CD14-positive monocyte (primary cell): ENCODE measurements around the gene ELMO3. TPM values are rescaled to one million over a fixed set of nuclear protein-coding genes. Genes with fewer than 3 reads are reported as not detected.

Experiments used
- DNase-seq, 3 donors: peaks; one replicate each; pipeline ENCODE4 v3.0.0-alpha.2; 2011 to 2022
- H2AFZ ChIP-seq: 2 replicates; pipeline ENCODE4 v1.6.0; 2012; ENCODE audit warnings: mild to moderate bottlenecking, low read depth, low read length, inconsistent platforms; ENCODE audit not compliant: insufficient read depth, poor library complexity, severe bottlenecking
- H3K27ac ChIP-seq, 2 donors: 1 replicate in 1 of 2; 2 replicates in 1 of 2; pipeline ENCODE4 v1.5.1; 2012 to 2013; ENCODE audit warnings: low read length in 2 of 2, control low read depth in 1 of 2, inconsistent platforms in 1 of 2, low read depth in 1 of 2, mild to moderate bottlenecking in 1 of 2
- H3K27me3 ChIP-seq, 2 donors: one replicate each; pipeline versions ENCODE4 v1.6.0 to v1.6.1; 2011 to 2013; ENCODE audit warnings: low read length in 2 of 2; ENCODE audit not compliant: control insufficient read depth in 2 of 2, insufficient read depth in 2 of 2
- H3K36me3 ChIP-seq, 2 donors: replicated peaks in 1 of 2; 1 replicate in 1 of 2; 2 replicates in 1 of 2; pipeline versions ENCODE4 v1.5.1 to v1.6.1; 2012 to 2013; ENCODE audit warnings: low read length in 2 of 2, control low read depth in 1 of 2, inconsistent platforms in 1 of 2, mild to moderate bottlenecking in 1 of 2; ENCODE audit not compliant: insufficient read depth in 2 of 2, control insufficient read depth in 1 of 2
- H3K4me1 ChIP-seq, 2 donors: 1 replicate in 1 of 2; 2 replicates in 1 of 2; pipeline versions ENCODE4 v1.5.1 to v1.6.1; 2012 to 2013; ENCODE audit warnings: low read length in 2 of 2, control low read depth in 1 of 2, inconsistent platforms in 1 of 2, mild to moderate bottlenecking in 1 of 2, moderate library complexity in 1 of 2; ENCODE audit not compliant: insufficient read depth in 2 of 2, control insufficient read depth in 1 of 2
- H3K4me2 ChIP-seq: replicated peaks from 2 replicates; pipeline ENCODE3; 2012; ENCODE audit warnings: low read length, moderate library complexity, mild to moderate bottlenecking; ENCODE audit not compliant: poor library complexity, severe bottlenecking; ENCODE audit errors: extremely low read depth
- H3K4me3 ChIP-seq, 3 experiments: fragments of 200-600 bp in 1 of 3; sonication (generic) in 1 of 3; replicated peaks in 1 of 3; 1 replicate in 2 of 3; 2 replicates in 1 of 3; pipeline ENCODE4 v1.5.1; 2011 to 2013; ENCODE audit warnings: low read length in 3 of 3, mild to moderate bottlenecking in 3 of 3, control low read depth in 2 of 3, low read depth in 2 of 3, inconsistent platforms in 1 of 3, moderate library complexity in 1 of 3
- H3K79me2 ChIP-seq: 2 replicates; pipeline ENCODE4 v1.6.0; 2012; ENCODE audit warnings: mild to moderate bottlenecking, control low read depth, inconsistent platforms, low read length, moderate library complexity; ENCODE audit not compliant: insufficient read depth
- H3K9ac ChIP-seq: 2 replicates; pipeline ENCODE4 v1.6.0; 2017; ENCODE audit warnings: low read length, mild to moderate bottlenecking; ENCODE audit not compliant: insufficient read depth, poor library complexity, severe bottlenecking
- H3K9me3 ChIP-seq, 2 donors: replicated peaks in 1 of 2; 1 replicate in 1 of 2; 2 replicates in 1 of 2; pipeline versions ENCODE4 v1.5.1 to v1.6.1; 2012 to 2013; ENCODE audit warnings: low read length in 2 of 2, control low read depth in 1 of 2; ENCODE audit not compliant: control insufficient read depth in 1 of 2, insufficient read depth in 1 of 2
- H4K20me1 ChIP-seq: 2 replicates; pipeline ENCODE4 v1.6.0; 2012; ENCODE audit warnings: mild to moderate bottlenecking, low read length, control low read depth, moderate library complexity; ENCODE audit not compliant: insufficient read depth
- H3K27ac Mint-ChIP-seq, 7 donors: one replicate each; pipeline ENCODE4 v1.8.0; 2020; ENCODE audit warnings: mild to moderate bottlenecking in 7 of 7, mixed read lengths in 7 of 7, moderate library complexity in 6 of 7, inconsistent platforms in 2 of 7
- H3K27me3 Mint-ChIP-seq, 3 donors: one replicate each; pipeline ENCODE4 v1.8.0; 2021 to 2022; ENCODE audit warnings: low read depth in 3 of 3, mild to moderate bottlenecking in 3 of 3, mixed read lengths in 3 of 3, moderate library complexity in 3 of 3, inconsistent platforms in 1 of 3
- H3K36me3 Mint-ChIP-seq, 2 donors: one replicate each; pipeline ENCODE4 v1.8.0; 2020; ENCODE audit warnings: mixed read lengths in 2 of 2, inconsistent platforms in 1 of 2, mild to moderate bottlenecking in 1 of 2
- H3K4me1 Mint-ChIP-seq: one replicate; pipeline ENCODE4 v1.8.0; 2020; ENCODE audit warnings: mild to moderate bottlenecking, mixed read lengths
- H3K4me3 Mint-ChIP-seq, 2 donors: one replicate each; pipeline ENCODE4 v1.8.0; 2020; ENCODE audit warnings: mild to moderate bottlenecking in 2 of 2, mixed read lengths in 2 of 2, moderate library complexity in 1 of 2
- H3K9me3 Mint-ChIP-seq, 7 donors: one replicate each; pipeline ENCODE4 v1.8.0; 2020 to 2022; ENCODE audit warnings: mixed read lengths in 7 of 7, mild to moderate bottlenecking in 6 of 7, moderate library complexity in 6 of 7, inconsistent platforms in 2 of 7
- CTCF ChIP-seq: fragments of 200-600 bp; IDR thresholded peaks from one replicate; pipeline ENCODE4 v1.8.0; 2022; ENCODE audit warnings: antibody characterized with exemption, mild to moderate bottlenecking
- WGBS: methylation state at CpG from one replicate; pipeline ENCODE4 v1.1.5; 2013; ENCODE audit warnings: missing lambda C conversion rate; ENCODE audit not compliant: insufficient coverage; 5-methylcytosine and 5-hydroxymethylcytosine counted together
- intact Hi-C, 2 donors: fragments of 100-400 bp; cut with micrococcal nuclease; formaldehyde crosslinking; loops; one replicate each; pipeline versions ENCODE4 v1.15.0 to v1.15.1; 2023
- polyA plus RNA-seq, 3 donors: library from polyadenylated mRNA; depleted of rRNA in 1 of 3; unstranded in 2 of 3; stranded (reverse) in 1 of 3; fragments of 300-500 nt in 2 of 3; fragments of >200 nt in 1 of 3; fragmentation: Illumina TruSeq in 2 of 3; gene quantifications; 1 replicate in 2 of 3; 2 replicates in 1 of 3; pipeline ENCODE4 v1.2.3, GENCODE V29; 2012 to 2021

Gene ELMO3
- polyA plus RNA-seq, 3 donors, result 0.15 to 7.0 TPM; not detected in 1

- Histone ChIP-seq H3K4me2 (no peak overlapping the region), H4K20me1 (peaks cover 58% of the 10 kb centered on the region), H3K27ac (no peak overlapping the region), H2AFZ (no peak overlapping the region), H3K9me3 (no peaks in the 10 kb centered on the region), H3K27me3 (no peaks in the 10 kb centered on the region), H3K4me1 (no peaks in the 10 kb centered on the region), H3K36me3 (peaks cover 83 to 97% of the 10 kb centered on the region in 2 donors), H3K4me3 (no peak overlapping the region), H3K79me2 (peaks cover 6% of the 10 kb centered on the region), H3K9ac (no peak overlapping the region)
- Mint-ChIP-seq H3K36me3 (peaks cover 81 to 99% of the 10 kb centered on the region in 2 donors), H3K4me1 (peaks cover 4% of the 10 kb centered on the region), H3K4me3 (no peak overlapping the region), H3K9me3 (peaks cover 0 to 3% (median 0%) of the 10 kb centered on the region in 7 donors), H3K27ac (no peak overlapping the region), H3K27me3 (peaks cover 0 to 4% (median 2%) of the 10 kb centered on the region in 3 donors)
- no peak for TF ChIP-seq CTCF
- no peak for DNase-seq
- intact Hi-C loops, result no loop called here
- WGBS, result 97% methylated on average over 6 of the region's 7 CpGs
Measured at GRCh38 chr16:67233596-67233995, 34.7 kb downstream of the ELMO3 start.

GRCh38 chr16:67234180-67234597 lies 35.3 kb downstream of the ELMO3 start:
- peaks cover 81 to 99% of the 10 kb centered on the region in 2 donors for H3K36me3 Mint-ChIP-seq
- peaks cover 0 to 4% (median 2%) of the 10 kb centered on the region in 3 donors for H3K27me3 Mint-ChIP-seq
- peaks cover 0 to 3% (median 0%) of the 10 kb centered on the region in 7 donors for H3K9me3 Mint-ChIP-seq
- no peak overlapping the region for H2AFZ ChIP-seq
- H3K27ac Mint-ChIP-seq, result peak overlapping the region in 1 of 7 donors; percentile 2
- H3K27ac ChIP-seq, result no peak overlapping the region
- H3K4me1 Mint-ChIP-seq, result peaks cover 4% of the 10 kb centered on the region
- no peak overlapping the region for H3K4me2 ChIP-seq
- intact Hi-C loops, result no loop called here
- no peaks in the 10 kb centered on the region for H3K4me1 ChIP-seq
- H3K4me3 Mint-ChIP-seq, result no peak overlapping the region
- H4K20me1 ChIP-seq, result peaks cover 59% of the 10 kb centered on the region
- peaks cover 83 to 97% of the 10 kb centered on the region in 2 donors for H3K36me3 ChIP-seq
- H3K9ac ChIP-seq, result no peak overlapping the region
- TF ChIP-seq CTCF, result no peak
- H3K9me3 ChIP-seq, result no peaks in the 10 kb centered on the region
- WGBS, result 98% methylated on average over 9 of the region's 10 CpGs
- H3K4me3 ChIP-seq, result no peak overlapping the region
- H3K27me3 ChIP-seq, result no peaks in the 10 kb centered on the region
- no peak for DNase-seq
- peaks cover 1% of the 10 kb centered on the region for H3K79me2 ChIP-seq
